H9 (cell line): ENCODE data around the gene RNGTT. TPM values are rescaled to one million over a fixed set of nuclear protein-coding genes. Genes with fewer than 3 reads are reported as not detected.

Experiments used
- DNase-seq: peaks from one replicate; pipeline ENCODE4 v3.0.0-alpha.2; 2017
- H2AFZ ChIP-seq: one replicate; pipeline ENCODE4 v1.6.1; 2013; ENCODE audit warnings: mild to moderate bottlenecking, low read length, control low read depth, moderate library complexity
- H2AK5ac ChIP-seq: 2 replicates; pipeline ENCODE4 v1.6.1; 2013; ENCODE audit warnings: low read length, control low read depth, mixed read lengths; ENCODE audit not compliant: insufficient read length
- H2BK120ac ChIP-seq: one replicate; pipeline ENCODE4 v1.6.1; 2013; ENCODE audit warnings: low read depth, mild to moderate bottlenecking, low read length, control low read depth, inconsistent platforms; ENCODE audit not compliant: poor library complexity, severe bottlenecking
- H2BK12ac ChIP-seq: 2 replicates; pipeline ENCODE4 v1.6.1; 2013; ENCODE audit warnings: low read length, control low read depth, mixed read lengths, low read depth; ENCODE audit not compliant: insufficient read length
- H2BK15ac ChIP-seq: 2 replicates; pipeline ENCODE4 v1.6.1; 2013; ENCODE audit warnings: low read depth, low read length, control low read depth
- H2BK20ac ChIP-seq: one replicate; pipeline ENCODE4 v1.6.1; 2013; ENCODE audit warnings: low read depth, mild to moderate bottlenecking, low read length, control low read depth, inconsistent platforms; ENCODE audit not compliant: poor library complexity, severe bottlenecking
- H2BK5ac ChIP-seq: 2 replicates; pipeline ENCODE4 v1.6.1; 2013; ENCODE audit warnings: low read length, control low read depth, mixed read lengths; ENCODE audit not compliant: insufficient read length
- H3K14ac ChIP-seq: 2 replicates; pipeline ENCODE4 v1.6.1; 2013; ENCODE audit warnings: low read length, control low read depth; ENCODE audit not compliant: insufficient read depth
- H3K18ac ChIP-seq: 2 replicates; pipeline ENCODE4 v1.6.1; 2013; ENCODE audit warnings: low read depth, mild to moderate bottlenecking, mixed read lengths, low read length, control low read depth; ENCODE audit not compliant: insufficient read length
- H3K23ac ChIP-seq: 2 replicates; pipeline ENCODE4 v1.6.1; 2013; ENCODE audit warnings: low read length, control low read depth, mixed read lengths, low read depth; ENCODE audit not compliant: insufficient read length
- H3K23me2 ChIP-seq: 2 replicates; pipeline ENCODE4 v1.6.1; 2013; ENCODE audit warnings: low read depth, mild to moderate bottlenecking, mixed read lengths, low read length, control low read depth; ENCODE audit not compliant: insufficient read length, poor library complexity, severe bottlenecking
- H3K27ac ChIP-seq: 2 replicates; pipeline ENCODE4 v1.5.1; 2013; ENCODE audit warnings: low read length, control low read depth, mixed read lengths, low read depth; ENCODE audit not compliant: insufficient read length
- H3K27me3 ChIP-seq: 2 replicates; pipeline ENCODE4 v1.6.1; 2013; ENCODE audit warnings: low read length, control low read depth, inconsistent platforms; ENCODE audit not compliant: insufficient read depth
- H3K4ac ChIP-seq: 2 replicates; pipeline ENCODE4 v1.6.1; 2013; ENCODE audit warnings: low read depth, mild to moderate bottlenecking, control low read depth, inconsistent platforms, low read length, moderate library complexity
- H3K4me1 ChIP-seq: 2 replicates; pipeline ENCODE4 v1.6.1; 2013; ENCODE audit warnings: low read length, control low read depth, inconsistent platforms; ENCODE audit not compliant: insufficient read depth
- H3K4me2 ChIP-seq: 2 replicates; pipeline ENCODE4 v1.6.1; 2013; ENCODE audit warnings: low read length, control low read depth, mixed read lengths; ENCODE audit not compliant: insufficient read length, insufficient read depth
- H3K56ac ChIP-seq: 2 replicates; pipeline ENCODE4 v1.6.1; 2013; ENCODE audit warnings: low read depth, mild to moderate bottlenecking, mixed read lengths, low read length, control low read depth; ENCODE audit not compliant: insufficient read length
- H3K79me1 ChIP-seq: 2 replicates; pipeline ENCODE4 v1.6.1; 2013; ENCODE audit warnings: low read depth, mild to moderate bottlenecking, moderate library complexity, low read length, control low read depth, inconsistent platforms; ENCODE audit not compliant: insufficient read depth, poor library complexity, severe bottlenecking
- H3K79me2 ChIP-seq: 2 replicates; pipeline ENCODE4 v1.6.1; 2013; ENCODE audit warnings: low read length, control low read depth, inconsistent platforms; ENCODE audit not compliant: insufficient read depth
- H3K9ac ChIP-seq: 2 replicates; pipeline ENCODE4 v1.6.1; 2013; ENCODE audit warnings: low read length, control low read depth, mixed read lengths; ENCODE audit not compliant: insufficient read length; ENCODE audit errors: extremely low read depth
- H3K9me3 ChIP-seq: one replicate; pipeline ENCODE4 v1.6.1; 2013; ENCODE audit warnings: low read depth, low read length, inconsistent platforms; ENCODE audit not compliant: control insufficient read depth
- H3T11ph ChIP-seq: one replicate; pipeline ENCODE4 v1.6.1; 2013; ENCODE audit warnings: mild to moderate bottlenecking, low read length, control low read depth, inconsistent platforms
- H4K20me1 ChIP-seq: one replicate; pipeline ENCODE4 v1.6.1; 2013; ENCODE audit not compliant: control insufficient read depth, insufficient read length, insufficient read depth
- H4K5ac ChIP-seq: 2 replicates; pipeline ENCODE4 v1.6.1; 2013; ENCODE audit warnings: low read depth, mild to moderate bottlenecking, mixed read lengths, low read length, control low read depth; ENCODE audit not compliant: insufficient read length
- H4K8ac ChIP-seq: replicated peaks from 2 replicates; pipeline ENCODE4 v1.6.1; 2013; ENCODE audit warnings: low read length, control low read depth, mixed read lengths, low read depth; ENCODE audit not compliant: insufficient read length
- H4K91ac ChIP-seq: 2 replicates; pipeline ENCODE4 v1.6.1; 2013; ENCODE audit warnings: low read depth, mild to moderate bottlenecking, moderate library complexity, mixed read lengths, low read length, control low read depth; ENCODE audit not compliant: insufficient read length
- H3K27ac Mint-ChIP-seq, 3 experiments: 2 replicates in 2 of 3; 3 replicates in 1 of 3; pipeline ENCODE4 v1.8.0; 2020 to 2021; ENCODE audit warnings: mixed read lengths in 3 of 3, mild to moderate bottlenecking in 1 of 3, moderate library complexity in 1 of 3
- H3K27me3 Mint-ChIP-seq: 2 replicates; pipeline ENCODE4 v1.8.0; 2021; ENCODE audit warnings: low read depth, mild to moderate bottlenecking, moderate library complexity, mixed read lengths
- H3K36me3 Mint-ChIP-seq, 3 experiments: 2 replicates in 2 of 3; 3 replicates in 1 of 3; pipeline ENCODE4 v1.8.0; 2020 to 2021; ENCODE audit warnings: low read depth in 3 of 3, mixed read lengths in 3 of 3; ENCODE audit not compliant: insufficient read depth in 1 of 3
- H3K4me1 Mint-ChIP-seq, 2 experiments: 2 replicates each; pipeline ENCODE4 v1.8.0; 2020; ENCODE audit warnings: mixed read lengths in 2 of 2
- H3K4me3 Mint-ChIP-seq, 2 experiments: 2 replicates in 1 of 2; 3 replicates in 1 of 2; pipeline ENCODE4 v1.8.0; 2020 to 2021; ENCODE audit warnings: mild to moderate bottlenecking in 2 of 2, mixed read lengths in 2 of 2, moderate library complexity in 1 of 2
- H3K9me3 Mint-ChIP-seq, 2 experiments: 2 replicates in 1 of 2; 3 replicates in 1 of 2; pipeline ENCODE4 v1.8.0; 2020; ENCODE audit warnings: mild to moderate bottlenecking in 2 of 2, mixed read lengths in 2 of 2, moderate library complexity in 1 of 2
- CTCF ChIP-seq: fragments of 200-600 bp; sonication (generic); conservative IDR thresholded peaks from 3 replicates; pipeline ENCODE4 v1.8.0; 2021; ENCODE audit warnings: antibody characterized with exemption, mild to moderate bottlenecking
- WGBS: extraction: QIAGEN DNeasy Blood & Tissue Kit; methylation state at CpG from one replicate; pipeline ENCODE4 v1.1.7; 2013; ENCODE audit warnings: missing lambda C conversion rate, low lambda C conversion rate, mixed read lengths; ENCODE audit not compliant: insufficient read length; ENCODE audit errors: extremely low coverage; 5-methylcytosine and 5-hydroxymethylcytosine counted together
- total RNA-seq: library from RNA; stranded (reverse); gene quantifications from 2 replicates; pipeline ENCODE4 v1.2.1, GENCODE V29; 2021

The RNGTT gene
- total RNA-seq, 1 experiment from 2014 or later: 20.5 TPM

GRCh38 chr6:88840796-88841539 is 122.5 kb downstream of the RNGTT start:
- H3K4me3 Mint-ChIP-seq: no peak overlapping the region
- H2BK20ac ChIP-seq: no peak overlapping the region
- H3K27me3 ChIP-seq: no peaks in the 10 kb centered on the region
- peaks cover 11 to 12% (median 11%) of the 10 kb centered on the region in 3 experiments; a peak in 6 of 7 replicates for H3K36me3 Mint-ChIP-seq
- H3T11ph ChIP-seq: no peak overlapping the region
- no CpG with 5 or more reads among the region's 3 CpGs for WGBS
- H3K9ac ChIP-seq: no peak overlapping the region
- H2AK5ac ChIP-seq: no peak overlapping the region
- no peaks in the 10 kb centered on the region for H3K9me3 ChIP-seq
- H3K14ac ChIP-seq: no peak overlapping the region
- H3K4me2 ChIP-seq: no peak overlapping the region
- no peak overlapping the region for H2BK120ac ChIP-seq
- DNase-seq: no peak
- no peak overlapping the region for H3K18ac ChIP-seq
- peaks cover 0 to 2% of the 10 kb centered on the region in 2 experiments; a peak in 1 of 4 replicates for H3K4me1 Mint-ChIP-seq
- no peaks in the 10 kb centered on the region for H3K79me1 ChIP-seq
- H4K5ac ChIP-seq: no peak overlapping the region
- H2BK12ac ChIP-seq: no peak overlapping the region
- peaks cover 0 to 6% of the 10 kb centered on the region in 2 experiments; a peak in 1 of 5 replicates for H3K9me3 Mint-ChIP-seq
- H3K27ac ChIP-seq: no peak overlapping the region
- no peak overlapping the region for H3K27ac Mint-ChIP-seq
- no peak overlapping the region for H2BK5ac ChIP-seq
- no peak for TF ChIP-seq CTCF
- H4K8ac ChIP-seq: no peak overlapping the region
- H3K23me2 ChIP-seq: no peaks in the 10 kb centered on the region
- H3K79me2 ChIP-seq: no peaks in the 10 kb centered on the region
- H2AFZ ChIP-seq: no peak overlapping the region
- no peak overlapping the region for H3K56ac ChIP-seq
- no peaks in the 10 kb centered on the region for H4K20me1 ChIP-seq
- H3K4ac ChIP-seq: no peak overlapping the region
- no peak overlapping the region for H4K91ac ChIP-seq
- no peaks in the 10 kb centered on the region for H3K27me3 Mint-ChIP-seq
- no peaks in the 10 kb centered on the region for H3K4me1 ChIP-seq
- H3K23ac ChIP-seq: no peak overlapping the region
- H2BK15ac ChIP-seq: no peak overlapping the region
